ENCODE results near the gene CDK5RAP2. TPM values are rescaled to one million over a fixed set of nuclear protein-coding genes. Genes with fewer than 3 reads are reported as not detected.

The CDK5RAP2 gene
- total and polyA plus RNA-seq, 9 of the 15 experiments (the other 6 are each of a cell fraction or from before 2014, with no cell fraction given), result 19.9 to 68.8 (median 42.2) TPM

DNA sequence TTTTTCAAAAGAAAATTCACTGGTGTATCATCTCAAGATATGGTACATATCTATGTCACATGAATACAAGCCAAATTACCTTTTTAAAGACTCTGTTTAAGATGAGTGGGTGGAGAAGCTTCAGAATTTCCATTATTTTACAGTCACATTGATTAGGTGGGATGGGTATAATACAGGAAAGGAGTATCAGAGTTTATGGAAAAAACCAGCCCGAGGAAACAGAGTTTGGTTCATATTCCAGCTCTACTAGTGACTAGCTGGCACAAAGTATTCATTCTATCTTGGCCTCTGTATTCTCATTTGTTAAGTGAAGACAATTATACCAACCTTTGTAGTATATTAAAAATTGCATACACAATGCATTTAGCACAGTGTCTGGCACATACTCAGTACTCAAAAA lies 46.5 kb upstream of the CDK5RAP2 start:
- BruUV-seq (replicated peaks), result no TSS peak
- Histone ChIP-seq H3K27ac (ENCODE audit: extremely low read depth, low read depth, low read length) (no peak overlapping the region), H3K4me3 (no peak overlapping the region), H3K27me3 (ENCODE audit: control insufficient read depth in 2 of 2, insufficient read depth in 2 of 2, low read length in 2 of 2) (no peaks in the 10 kb centered on the region), H3K9me3 (replicated peaks; ENCODE audit: control insufficient read depth, insufficient read depth, low read depth, low read length) (no peaks in the 10 kb centered on the region), H3K9ac (ENCODE audit: insufficient read depth in 1 of 2, low read depth in 2 of 2, low read length in 2 of 2) (no peak overlapping the region), H3K79me2 (ENCODE audit: control insufficient read depth, insufficient read depth, low read length) (no peaks in the 10 kb centered on the region), H3K36me3 (ENCODE audit: control insufficient read depth, insufficient read depth, low read length) (no peaks in the 10 kb centered on the region), H3K4me2 (ENCODE audit: insufficient read depth, low read length) (no peak overlapping the region), H4K20me1 (replicated peaks; ENCODE audit: control insufficient read depth, insufficient read depth, low read length) (no peaks in the 10 kb centered on the region), H3K4me1 (replicated peaks in 1 of 2; ENCODE audit: control insufficient read depth in 2 of 2, insufficient read depth in 2 of 2, low read length in 2 of 2) (no peaks in the 10 kb centered on the region), H2AFZ (ENCODE audit: low read depth, low read length) (no peak overlapping the region), H3K9me1 (ENCODE audit: control insufficient read depth, insufficient read depth, low read length) (no peaks in the 10 kb centered on the region)
- ChIA-PET POLR2A (interaction anchor here (0.6 kb wide), 2 partner anchors 23 to 263 kb away, joined by 3 read pairs; no protein-coding TSS in a partner anchor), CTCF (ENCODE audit: low intra/inter-chr PET ratio) (interaction anchor here (0.7 kb wide), 1 partner anchor 924 kb away, joined by 3 read pairs; no protein-coding TSS in a partner anchor)
- ATAC-seq (no peak), DNase-seq (ENCODE audit: extremely low read depth in 1 of 4, low spot score in 3 of 4) (no peak), FAIRE-seq (no peak)
- intact Hi-C loops (cut with micrococcal nuclease), result no loop called here
- 53% methylated on average over 1 of the region's 1 CpG for WGBS (ENCODE audit: insufficient coverage, low coverage, missing lambda C conversion rate)
- in situ Hi-C loops (cut with MboI), result no loop called here
- TF ChIP-seq MIER1 (IDR thresholded peaks at IDR 0.05; ENCODE audit: low read depth) (no peak), RFX5 (IDR thresholded peaks at IDR 0.05; ENCODE audit: low read depth, low read length) (no peak), GTF2A2 (tag; IDR thresholded peaks at IDR 0.05) (no peak), U2AF1 (optimal IDR thresholded peaks at IDR 0.05; ENCODE audit: low read depth, low read length) (no peak), ZNF780A (CRISPR knock-in tag; IDR thresholded peaks at IDR 0.05) (no peak)
- TF ChIP-seq, protein P1, sequence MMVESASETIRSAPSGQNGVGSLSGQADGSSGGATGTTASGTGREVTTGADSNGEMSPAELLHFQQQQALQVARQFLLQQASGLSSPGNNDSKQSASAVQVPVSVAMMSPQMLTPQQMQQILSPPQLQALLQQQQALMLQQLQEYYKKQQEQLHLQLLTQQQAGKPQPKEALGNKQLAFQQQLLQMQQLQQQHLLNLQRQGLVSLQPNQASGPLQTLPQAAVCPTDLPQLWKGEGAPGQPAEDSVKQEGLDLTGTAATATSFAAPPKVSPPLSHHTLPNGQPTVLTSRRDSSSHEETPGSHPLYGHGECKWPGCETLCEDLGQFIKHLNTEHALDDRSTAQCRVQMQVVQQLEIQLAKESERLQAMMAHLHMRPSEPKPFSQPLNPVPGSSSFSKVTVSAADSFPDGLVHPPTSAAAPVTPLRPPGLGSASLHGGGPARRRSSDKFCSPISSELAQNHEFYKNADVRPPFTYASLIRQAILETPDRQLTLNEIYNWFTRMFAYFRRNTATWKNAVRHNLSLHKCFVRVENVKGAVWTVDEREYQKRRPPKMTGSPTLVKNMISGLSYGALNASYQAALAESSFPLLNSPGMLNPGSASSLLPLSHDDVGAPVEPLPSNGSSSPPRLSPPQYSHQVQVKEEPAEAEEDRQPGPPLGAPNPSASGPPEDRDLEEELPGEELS (CRISPR knock-in tag; IDR thresholded peaks at IDR 0.05; ENCODE audit: borderline replicate concordance), result no peak
- TF ChIP-seq, protein P2, sequence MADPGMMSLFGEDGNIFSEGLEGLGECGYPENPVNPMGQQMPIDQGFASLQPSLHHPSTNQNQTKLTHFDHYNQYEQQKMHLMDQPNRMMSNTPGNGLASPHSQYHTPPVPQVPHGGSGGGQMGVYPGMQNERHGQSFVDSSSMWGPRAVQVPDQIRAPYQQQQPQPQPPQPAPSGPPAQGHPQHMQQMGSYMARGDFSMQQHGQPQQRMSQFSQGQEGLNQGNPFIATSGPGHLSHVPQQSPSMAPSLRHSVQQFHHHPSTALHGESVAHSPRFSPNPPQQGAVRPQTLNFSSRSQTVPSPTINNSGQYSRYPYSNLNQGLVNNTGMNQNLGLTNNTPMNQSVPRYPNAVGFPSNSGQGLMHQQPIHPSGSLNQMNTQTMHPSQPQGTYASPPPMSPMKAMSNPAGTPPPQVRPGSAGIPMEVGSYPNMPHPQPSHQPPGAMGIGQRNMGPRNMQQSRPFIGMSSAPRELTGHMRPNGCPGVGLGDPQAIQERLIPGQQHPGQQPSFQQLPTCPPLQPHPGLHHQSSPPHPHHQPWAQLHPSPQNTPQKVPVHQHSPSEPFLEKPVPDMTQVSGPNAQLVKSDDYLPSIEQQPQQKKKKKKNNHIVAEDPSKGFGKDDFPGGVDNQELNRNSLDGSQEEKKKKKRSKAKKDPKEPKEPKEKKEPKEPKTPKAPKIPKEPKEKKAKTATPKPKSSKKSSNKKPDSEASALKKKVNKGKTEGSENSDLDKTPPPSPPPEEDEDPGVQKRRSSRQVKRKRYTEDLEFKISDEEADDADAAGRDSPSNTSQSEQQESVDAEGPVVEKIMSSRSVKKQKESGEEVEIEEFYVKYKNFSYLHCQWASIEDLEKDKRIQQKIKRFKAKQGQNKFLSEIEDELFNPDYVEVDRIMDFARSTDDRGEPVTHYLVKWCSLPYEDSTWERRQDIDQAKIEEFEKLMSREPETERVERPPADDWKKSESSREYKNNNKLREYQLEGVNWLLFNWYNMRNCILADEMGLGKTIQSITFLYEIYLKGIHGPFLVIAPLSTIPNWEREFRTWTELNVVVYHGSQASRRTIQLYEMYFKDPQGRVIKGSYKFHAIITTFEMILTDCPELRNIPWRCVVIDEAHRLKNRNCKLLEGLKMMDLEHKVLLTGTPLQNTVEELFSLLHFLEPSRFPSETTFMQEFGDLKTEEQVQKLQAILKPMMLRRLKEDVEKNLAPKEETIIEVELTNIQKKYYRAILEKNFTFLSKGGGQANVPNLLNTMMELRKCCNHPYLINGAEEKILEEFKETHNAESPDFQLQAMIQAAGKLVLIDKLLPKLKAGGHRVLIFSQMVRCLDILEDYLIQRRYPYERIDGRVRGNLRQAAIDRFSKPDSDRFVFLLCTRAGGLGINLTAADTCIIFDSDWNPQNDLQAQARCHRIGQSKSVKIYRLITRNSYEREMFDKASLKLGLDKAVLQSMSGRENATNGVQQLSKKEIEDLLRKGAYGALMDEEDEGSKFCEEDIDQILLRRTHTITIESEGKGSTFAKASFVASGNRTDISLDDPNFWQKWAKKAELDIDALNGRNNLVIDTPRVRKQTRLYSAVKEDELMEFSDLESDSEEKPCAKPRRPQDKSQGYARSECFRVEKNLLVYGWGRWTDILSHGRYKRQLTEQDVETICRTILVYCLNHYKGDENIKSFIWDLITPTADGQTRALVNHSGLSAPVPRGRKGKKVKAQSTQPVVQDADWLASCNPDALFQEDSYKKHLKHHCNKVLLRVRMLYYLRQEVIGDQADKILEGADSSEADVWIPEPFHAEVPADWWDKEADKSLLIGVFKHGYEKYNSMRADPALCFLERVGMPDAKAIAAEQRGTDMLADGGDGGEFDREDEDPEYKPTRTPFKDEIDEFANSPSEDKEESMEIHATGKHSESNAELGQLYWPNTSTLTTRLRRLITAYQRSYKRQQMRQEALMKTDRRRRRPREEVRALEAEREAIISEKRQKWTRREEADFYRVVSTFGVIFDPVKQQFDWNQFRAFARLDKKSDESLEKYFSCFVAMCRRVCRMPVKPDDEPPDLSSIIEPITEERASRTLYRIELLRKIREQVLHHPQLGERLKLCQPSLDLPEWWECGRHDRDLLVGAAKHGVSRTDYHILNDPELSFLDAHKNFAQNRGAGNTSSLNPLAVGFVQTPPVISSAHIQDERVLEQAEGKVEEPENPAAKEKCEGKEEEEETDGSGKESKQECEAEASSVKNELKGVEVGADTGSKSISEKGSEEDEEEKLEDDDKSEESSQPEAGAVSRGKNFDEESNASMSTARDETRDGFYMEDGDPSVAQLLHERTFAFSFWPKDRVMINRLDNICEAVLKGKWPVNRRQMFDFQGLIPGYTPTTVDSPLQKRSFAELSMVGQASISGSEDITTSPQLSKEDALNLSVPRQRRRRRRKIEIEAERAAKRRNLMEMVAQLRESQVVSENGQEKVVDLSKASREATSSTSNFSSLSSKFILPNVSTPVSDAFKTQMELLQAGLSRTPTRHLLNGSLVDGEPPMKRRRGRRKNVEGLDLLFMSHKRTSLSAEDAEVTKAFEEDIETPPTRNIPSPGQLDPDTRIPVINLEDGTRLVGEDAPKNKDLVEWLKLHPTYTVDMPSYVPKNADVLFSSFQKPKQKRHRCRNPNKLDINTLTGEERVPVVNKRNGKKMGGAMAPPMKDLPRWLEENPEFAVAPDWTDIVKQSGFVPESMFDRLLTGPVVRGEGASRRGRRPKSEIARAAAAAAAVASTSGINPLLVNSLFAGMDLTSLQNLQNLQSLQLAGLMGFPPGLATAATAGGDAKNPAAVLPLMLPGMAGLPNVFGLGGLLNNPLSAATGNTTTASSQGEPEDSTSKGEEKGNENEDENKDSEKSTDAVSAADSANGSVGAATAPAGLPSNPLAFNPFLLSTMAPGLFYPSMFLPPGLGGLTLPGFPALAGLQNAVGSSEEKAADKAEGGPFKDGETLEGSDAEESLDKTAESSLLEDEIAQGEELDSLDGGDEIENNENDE (IDR thresholded peaks at IDR 0.05; ENCODE audit: low read depth, low read length), result no peak
- TF ChIP-seq, protein P3, sequence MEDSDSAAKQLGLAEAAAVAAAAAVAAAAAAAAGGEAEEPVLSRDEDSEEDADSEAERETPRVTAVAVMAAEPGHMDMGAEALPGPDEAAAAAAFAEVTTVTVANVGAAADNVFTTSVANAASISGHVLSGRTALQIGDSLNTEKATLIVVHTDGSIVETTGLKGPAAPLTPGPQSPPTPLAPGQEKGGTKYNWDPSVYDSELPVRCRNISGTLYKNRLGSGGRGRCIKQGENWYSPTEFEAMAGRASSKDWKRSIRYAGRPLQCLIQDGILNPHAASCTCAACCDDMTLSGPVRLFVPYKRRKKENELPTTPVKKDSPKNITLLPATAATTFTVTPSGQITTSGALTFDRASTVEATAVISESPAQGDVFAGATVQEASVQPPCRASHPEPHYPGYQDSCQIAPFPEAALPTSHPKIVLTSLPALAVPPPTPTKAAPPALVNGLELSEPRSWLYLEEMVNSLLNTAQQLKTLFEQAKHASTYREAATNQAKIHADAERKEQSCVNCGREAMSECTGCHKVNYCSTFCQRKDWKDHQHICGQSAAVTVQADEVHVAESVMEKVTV (CRISPR knock-in tag; IDR thresholded peaks at IDR 0.05), result no peak

All from K562 (cell line).